ENCODE measurements around the gene NRARP.

The NRARP gene

GRCh38 chr9:137310189-137311052 lies 8.3 kb upstream of the NRARP start:
- no peak for DNase-seq

- no peak for DNase-seq
Measured at GRCh38 chr9:137309368-137310188, 7.5 kb upstream of the NRARP start.

GRCh38 chr9:137308057-137308619 lies 6.1 kb upstream of the NRARP start:
- no peak for DNase-seq

DNA sequence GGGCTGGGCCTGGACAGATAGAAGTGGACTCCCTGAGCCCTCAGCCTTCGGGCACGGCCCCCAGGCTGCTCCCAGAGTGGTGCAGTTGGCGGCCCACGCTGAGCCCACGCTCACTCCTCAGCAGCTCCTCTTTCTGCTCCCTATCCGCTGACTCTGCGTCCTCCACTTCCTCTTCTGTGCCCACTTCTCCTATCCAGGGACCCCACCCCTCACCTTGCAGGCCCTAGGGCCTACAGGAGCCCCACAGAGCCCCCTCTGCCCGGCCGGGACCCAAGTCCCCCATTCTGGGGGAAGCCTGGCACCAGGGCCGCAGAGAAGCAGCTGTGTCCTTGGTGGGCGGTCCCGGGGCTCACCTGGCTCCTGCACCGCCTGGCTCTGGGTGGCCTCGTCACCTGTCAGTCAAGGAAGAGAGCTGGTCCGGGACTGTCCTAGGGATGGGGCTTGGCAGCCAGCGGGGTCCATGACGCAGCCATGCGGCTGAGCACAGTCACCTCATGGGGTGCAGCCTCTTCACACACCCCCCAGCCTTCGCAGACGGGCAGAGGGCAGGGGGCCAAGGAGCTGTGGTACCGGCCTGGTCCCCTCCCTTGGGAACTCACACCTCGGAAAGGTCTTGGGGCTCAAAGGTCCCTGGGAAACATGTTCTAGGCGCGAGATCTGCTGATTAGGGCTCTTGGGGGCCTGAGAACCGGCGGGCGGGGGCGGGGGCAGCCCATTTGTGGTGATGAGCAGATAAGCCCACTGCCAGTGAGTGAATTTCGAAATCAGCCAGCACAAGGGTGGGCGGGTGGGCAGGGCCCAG lies 5.4 kb upstream of the NRARP start:
- DNase-seq, result no peak

DNA sequence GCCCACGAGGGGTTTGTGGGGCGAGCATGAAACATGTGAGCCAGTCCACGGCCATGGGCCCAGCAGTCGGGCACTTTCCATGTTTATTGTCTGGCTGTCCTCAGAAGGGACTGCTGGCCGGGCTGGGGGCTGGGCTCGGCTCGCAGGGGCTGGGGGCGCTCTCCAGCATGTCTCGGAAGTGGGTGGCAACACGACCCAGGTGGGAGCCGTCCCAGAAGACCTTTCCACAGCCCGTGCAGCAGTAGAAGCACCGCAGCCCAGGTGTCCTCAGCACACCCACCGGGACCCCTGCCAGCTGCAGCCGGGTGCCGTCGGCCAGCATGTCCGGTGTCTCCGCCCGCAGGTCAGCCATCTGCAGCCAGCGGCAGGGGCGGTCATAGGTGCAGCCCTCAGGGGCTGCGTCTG lies 4.8 kb upstream of the NRARP start:
- no peak for DNase-seq

GRCh38 chr9:137306066-137306849 lies 4.2 kb upstream of the NRARP start:
- DNase-seq, result no peak

- no peak for DNase-seq
Measured at GRCh38 chr9:137305798-137306065, 3.7 kb upstream of the NRARP start.

- DNase-seq, result no peak
Measured at GRCh38 chr9:137305060-137305797, 3.2 kb upstream of the NRARP start.

GRCh38 chr9:137304383-137305059 lies 2.5 kb upstream of the NRARP start:
- DNase-seq, result no peak

- DNase-seq, result no peak
Measured at GRCh38 chr9:137303893-137304382, 1.9 kb upstream of the NRARP start.

DNA sequence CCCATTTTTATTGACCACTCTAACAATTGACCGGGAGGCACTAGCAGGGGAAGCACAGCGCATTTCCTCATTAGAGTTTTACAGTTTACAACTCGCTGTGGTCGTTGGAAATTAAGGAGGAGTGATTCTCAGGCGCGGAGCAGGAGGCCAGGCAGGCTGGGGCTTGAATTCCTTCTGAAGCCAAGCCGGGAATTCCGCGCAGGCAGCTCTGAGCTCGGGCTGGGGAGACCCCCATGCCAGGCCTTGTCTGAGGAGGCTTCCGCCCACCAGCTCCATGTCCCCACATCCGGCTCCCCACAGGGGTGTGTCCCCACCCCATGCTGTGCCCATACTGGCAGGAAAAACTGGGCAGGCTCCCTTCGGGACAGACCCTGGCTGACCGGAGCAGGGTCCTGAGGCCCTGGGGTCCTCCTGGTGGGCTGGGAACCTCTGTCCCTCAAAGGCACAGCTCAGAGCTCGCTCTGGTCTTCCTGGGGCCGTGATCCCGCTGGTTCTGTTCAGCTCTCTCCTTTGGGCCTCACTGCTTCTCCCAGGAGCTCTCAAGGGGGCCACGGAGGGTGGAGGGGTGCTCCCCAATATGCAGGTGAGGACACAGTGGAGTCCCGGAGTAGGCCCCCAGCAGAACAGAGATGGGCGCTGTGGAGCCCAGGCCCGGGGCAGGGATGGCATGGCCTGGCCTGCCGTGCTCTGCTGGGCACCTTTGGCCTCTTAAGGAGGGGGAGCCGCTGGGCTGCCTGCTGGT lies 1.3 kb upstream of the NRARP start:
- DNase-seq, result no peak

GRCh38 chr9:137302449-137303150 lies 529 bp upstream of the NRARP start:
- DNase-seq, result no peak

- DNase-seq, result no peak
Measured at GRCh38 chr9:137301081-137301947, 757 bp downstream of the NRARP start.

- no peak for DNase-seq
Measured at GRCh38 chr9:137300567-137301080, 1.4 kb downstream of the NRARP start.

- no peak for DNase-seq
Measured at GRCh38 chr9:137299938-137300337, 2.1 kb downstream of the NRARP start.

DNA sequence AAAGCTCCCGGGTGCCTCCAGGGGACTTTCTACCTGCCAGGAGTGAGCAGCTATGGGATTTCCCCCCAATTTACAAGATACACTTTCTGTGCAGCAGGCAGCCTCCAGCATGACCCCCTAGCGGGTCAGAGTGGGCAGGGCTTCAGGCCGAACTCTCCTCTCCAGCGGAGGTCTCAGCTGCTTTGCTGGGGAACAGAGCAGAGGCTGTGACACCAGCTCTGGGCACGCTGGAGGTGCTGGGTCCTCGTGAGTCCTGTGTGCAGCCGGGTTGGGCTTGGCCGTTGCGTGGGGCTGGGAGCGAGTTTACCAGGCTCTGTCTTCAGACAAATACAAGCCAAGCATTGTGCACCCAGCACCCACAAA lies 2.9 kb downstream of the NRARP start:
- DNase-seq, result no peak

DNA sequence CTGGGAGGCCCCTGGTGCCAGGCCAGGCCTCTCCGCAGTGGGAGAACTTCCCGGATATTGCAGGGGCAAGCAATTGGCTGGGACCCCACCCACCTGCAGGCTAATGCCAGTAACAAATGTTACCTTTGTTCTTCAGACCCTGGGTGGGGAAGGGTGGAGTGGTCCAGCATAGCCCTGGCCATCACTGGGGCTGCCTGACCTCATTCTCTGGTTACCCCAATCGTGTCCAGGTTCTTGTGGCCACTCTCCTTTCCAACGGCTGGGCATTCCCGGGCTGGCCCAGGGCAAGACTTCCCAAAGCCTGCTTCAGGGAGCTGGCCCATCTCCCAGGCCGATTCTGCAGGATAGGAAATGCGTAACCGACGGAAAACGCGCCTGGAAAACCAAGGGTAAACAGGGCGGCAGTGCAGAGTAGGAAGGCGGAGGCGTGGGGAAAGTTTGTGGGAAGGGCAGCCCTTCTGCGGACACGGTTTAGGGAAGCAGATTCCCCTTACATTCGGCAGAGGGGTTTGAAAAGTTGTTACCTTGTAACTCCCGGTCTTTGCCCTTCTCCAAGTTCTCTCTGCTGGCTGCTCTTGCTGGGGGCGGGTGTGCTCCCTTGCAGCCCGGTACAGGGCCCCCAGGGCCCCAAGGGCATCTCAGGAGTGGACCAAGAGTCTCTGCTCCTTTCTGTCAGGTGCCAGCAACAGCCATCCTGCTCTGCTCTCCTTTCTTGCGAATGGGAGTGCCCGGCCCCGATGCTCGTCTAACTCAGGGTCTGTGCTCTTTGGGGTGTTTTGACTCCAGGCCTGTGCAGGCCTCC lies 3.5 kb downstream of the NRARP start:
- no peak for DNase-seq

All from AML-193 (cell line).